K562 (cell line): ENCODE results near the gene FBXL13. TPM values are rescaled to one million over a fixed set of nuclear protein-coding genes. Genes with fewer than 3 reads are reported as not detected.
A peak's percentile ranks its signal among the peaks of the same experiment; 100 is the strongest.

ENCODE experiments used
- ATAC-seq: fragments of 200-7000 bp; cut with Tn5 transposase; 3 replicates; pipeline ENCODE4 v1.9.1; 2020; ENCODE audit warnings: moderate library complexity
- BruUV-seq: library from RNA; stranded (reverse); fragments of 400-500 nt; replicated peaks from 2 replicates; lab custom pipeline; 2021; lab: Mats Ljungman, UMichigan
- CTCF ChIA-PET: fragments of 300-600 bp; formaldehyde crosslinking; extraction: SDS; loops from one replicate; lab custom pipeline; 2021; ENCODE audit warnings: low intra/inter-chr PET ratio; lab: Yijun Ruan, JAX
- POLR2A ChIA-PET: fragments of 300-600, 350-650 bp; sonication (Branson Sonifier 250); formaldehyde crosslinking; extraction: SDS; loops from one replicate; lab custom pipeline; 2021; ENCODE audit warnings: antibody characterized with exemption, inconsistent platforms; lab: Yijun Ruan, JAX
- DNase-seq, 4 experiments: peaks; one replicate each; pipeline versions ENCODE4 v3.0.0 to v3.0.0-alpha.2; 2011 to 2018; ENCODE audit warnings: low spot score in 3 of 4, mixed read lengths in 3 of 4; ENCODE audit errors: extremely low read depth in 1 of 4
- FAIRE-seq: peaks from 2 replicates; lab custom pipeline; 2011; peaks lifted over from hg19 to GRCh38; lab: Jason Lieb, UNC
- H2AFZ ChIP-seq: 2 replicates; pipeline ENCODE4 v1.6.0; 2011; ENCODE audit warnings: low read depth, low read length, control low read depth, inconsistent platforms
- H3K27ac ChIP-seq: fragments of 200-600 bp; 3 replicates; pipeline ENCODE4 v1.8.0; 2011; ENCODE audit warnings: low read depth, mild to moderate bottlenecking, control low read depth, inconsistent platforms, low read length, moderate library complexity, mixed read lengths; ENCODE audit errors: extremely low read depth
- H3K27me3 ChIP-seq, 2 experiments: fragments of 300-600 bp in 1 of 2; 2 replicates in 1 of 2; 3 replicates in 1 of 2; pipeline versions ENCODE4 v1.6.0 to v1.8.0; 2011; ENCODE audit warnings: inconsistent platforms in 2 of 2, low read length in 2 of 2, mild to moderate bottlenecking in 1 of 2, mixed read lengths in 1 of 2, moderate library complexity in 1 of 2; ENCODE audit not compliant: control insufficient read depth in 2 of 2, insufficient read depth in 2 of 2
- H3K36me3 ChIP-seq: fragments of 300-600 bp; 3 replicates; pipeline ENCODE4 v1.8.0; 2011; ENCODE audit warnings: mild to moderate bottlenecking, low read length, inconsistent platforms; ENCODE audit not compliant: control insufficient read depth, insufficient read depth
- H3K4me1 ChIP-seq, 2 experiments: fragments of 200-600 bp in 1 of 2; replicated peaks in 1 of 2; 2 replicates in 1 of 2; 3 replicates in 1 of 2; pipeline versions ENCODE4 v1.5.1 to v1.8.0; 2011; ENCODE audit warnings: inconsistent platforms in 2 of 2, low read length in 2 of 2, mild to moderate bottlenecking in 1 of 2, mixed read lengths in 1 of 2, moderate library complexity in 1 of 2; ENCODE audit not compliant: control insufficient read depth in 2 of 2, insufficient read depth in 2 of 2
- H3K4me2 ChIP-seq: 2 replicates; pipeline ENCODE4 v1.6.1; 2011; ENCODE audit warnings: low read length, control low read depth, inconsistent platforms, mixed read lengths; ENCODE audit not compliant: insufficient read depth
- H3K4me3 ChIP-seq: fragments of 200-600 bp; sonication (generic), shearing (Covaris generic); 2 replicates; pipeline ENCODE4 v1.5.1; 2016; ENCODE audit warnings: control low read depth, inconsistent platforms
- H3K79me2 ChIP-seq: fragments of 200-600 bp; 3 replicates; pipeline ENCODE4 v1.8.0; 2011; ENCODE audit warnings: low read length, inconsistent platforms; ENCODE audit not compliant: control insufficient read depth, insufficient read depth
- H3K9ac ChIP-seq, 2 experiments: 2 replicates each; pipeline versions ENCODE4 v1.6.0 to v1.6.1; 2011; ENCODE audit warnings: low read depth in 2 of 2, low read length in 2 of 2, control low read depth in 1 of 2, inconsistent platforms in 1 of 2, mild to moderate bottlenecking in 1 of 2, mixed read lengths in 1 of 2; ENCODE audit not compliant: insufficient read depth in 1 of 2
- H3K9me1 ChIP-seq: one replicate; pipeline ENCODE4 v1.6.0; 2011; ENCODE audit warnings: inconsistent platforms, mild to moderate bottlenecking, low read length, moderate library complexity; ENCODE audit not compliant: control insufficient read depth, insufficient read depth
- H3K9me3 ChIP-seq: replicated peaks from 2 replicates; pipeline ENCODE4 v1.5.1; 2011; ENCODE audit warnings: low read depth, low read length, inconsistent platforms; ENCODE audit not compliant: control insufficient read depth, insufficient read depth
- H4K20me1 ChIP-seq: replicated peaks from 2 replicates; pipeline ENCODE4 v1.6.1; 2011; ENCODE audit warnings: low read length, inconsistent platforms, mixed read lengths; ENCODE audit not compliant: control insufficient read depth, insufficient read depth
- C11orf30 ChIP-seq: fragments of 450-650 bp; IDR thresholded peaks from 2 replicates; pipeline ENCODE4 v1.6.1; 2016; ENCODE audit warnings: low read depth, mild to moderate bottlenecking
- FOXK1 ChIP-seq: sonication (generic); formaldehyde crosslinking; IDR thresholded peaks from 2 replicates; pipeline ENCODE4 v1.8.0; 2022; ENCODE audit warnings: missing genetic modification reagents, mild to moderate bottlenecking, borderline replicate concordance
- FUS ChIP-seq: fragments of 200-400 bp; formaldehyde crosslinking; optimal IDR thresholded peaks from 2 replicates; pipeline ENCODE3; 2017; ENCODE audit warnings: low read depth, low read length
- HEY1 ChIP-seq: fragments of 250-450 bp; sonication (Bioruptor Pico); IDR thresholded peaks from 2 replicates; pipeline ENCODE4 v1.5.0; 2020; ENCODE audit warnings: mild to moderate bottlenecking, moderate library complexity, borderline replicate concordance
- MAFF ChIP-seq: IDR thresholded peaks from 2 replicates; pipeline ENCODE4 v1.6.1; 2012; ENCODE audit warnings: low read length, improper control_type of control experiment
- MAFG ChIP-seq: fragments of 450-650 bp; conservative IDR thresholded peaks from 2 replicates; pipeline ENCODE4 v1.6.1; 2016; ENCODE audit warnings: missing genetic modification characterization, missing compliant biosample characterization
- MTF1 ChIP-seq: fragments of 250-450 bp; sonication (Bioruptor Pico); IDR thresholded peaks from 2 replicates; pipeline ENCODE4 v1.9.0; 2021; ENCODE audit warnings: moderate library complexity, mild to moderate bottlenecking, inconsistent platforms, borderline replicate concordance
- MXI1 ChIP-seq: IDR thresholded peaks from 2 replicates; pipeline ENCODE4 v1.6.1; 2011; ENCODE audit warnings: low read depth, mild to moderate bottlenecking, improper control_type of control experiment, low read length
- RBM25 ChIP-seq: fragments of 200-400 bp; formaldehyde crosslinking; IDR thresholded peaks from 2 replicates; pipeline ENCODE4 v1.6.1; 2018; ENCODE audit warnings: low read length, low read depth, moderate library complexity; ENCODE audit not compliant: severe bottlenecking
- TEAD1 ChIP-seq, 2 experiments: fragments of 450-650 bp in 1 of 2; sonication (generic) in 1 of 2; formaldehyde crosslinking; IDR thresholded peaks; 2 replicates each; pipeline versions ENCODE4 v1.4.0 to v1.8.0; 2020 to 2022; ENCODE audit warnings: mild to moderate bottlenecking in 2 of 2, missing genetic modification reagents in 1 of 2
- ZNF316 ChIP-seq: fragments of 450-650 bp; IDR thresholded peaks from 2 replicates; pipeline ENCODE4 v1.6.1; 2016
- ZNF507 ChIP-seq: conservative IDR thresholded peaks from 2 replicates; pipeline ENCODE4 v1.6.1; 2017; ENCODE audit warnings: missing genetic modification characterization, missing compliant biosample characterization
- ZNF583 ChIP-seq: fragments of 250-450 bp; sonication (Bioruptor Pico); IDR thresholded peaks from 2 replicates; pipeline ENCODE4 v1.4.0; 2020
- WGBS: fragments of 100-300 bp; shearing (Covaris generic); methylation state at CpG from one replicate; pipeline ENCODE4 v1.1.6; 2016; ENCODE audit warnings: low coverage, mixed read lengths; ENCODE audit not compliant: insufficient coverage; ENCODE audit errors: missing lambda C conversion rate; 5-methylcytosine and 5-hydroxymethylcytosine counted together
- in situ Hi-C: fragments of 300-500 bp; cut with MboI; formaldehyde crosslinking; loops from 4 replicates; pipeline ENCODE4 v1.15.0; 2018; ENCODE audit warnings: inconsistent platforms, mixed read lengths
- intact Hi-C: fragments of 100-400 bp; cut with micrococcal nuclease; formaldehyde crosslinking; loops from 2 replicates; pipeline ENCODE4 v1.14.2; 2022
- polyA plus RNA-seq, 8 experiments: library from polyadenylated mRNA; depleted of rRNA in 4 of 8; stranded (reverse) in 5 of 8; unstranded in 3 of 8; fragments of >200 nt; fragmentation: Nextera tagmentation in 2 of 8; fragmentation: Illumina TruSeq in 1 of 8; extraction: Ambion mirVana in 2 of 8; extraction: Trizol in 1 of 8; gene quantifications; 2 replicates each; pipeline versions ENCODE4 v1.2.1 to v1.2.3, GENCODE V29; 2011 to 2014; ENCODE audit warnings: inconsistent platforms in 1 of 8, missing spikeins in 1 of 8
- total RNA-seq, 7 experiments: library from RNA; depleted of rRNA in 6 of 7; stranded (reverse); fragments of >200 nt in 6 of 7; fragmentation: Illumina TruSeq in 2 of 7; extraction: Trizol in 2 of 7; gene quantifications; 2 replicates each; pipeline versions ENCODE4 v1.2.1 to v1.2.3, GENCODE V29; 2011 to 2021; ENCODE audit warnings: low replicate concordance in 1 of 7

The FBXL13 gene
- total and polyA plus RNA-seq, 9 of the 15 experiments (the other 6 are each of a cell fraction or from before 2014, with no cell fraction given), result 16.3 to 55.0 (median 25.4) TPM

GRCh38 chr7:103001210-103001609 lies 73.4 kb downstream of the FBXL13 start:
- Histone ChIP-seq H3K27ac (no peak overlapping the region), H3K9ac (no peak overlapping the region)
- WGBS, result 20% methylated on average over 2 of the region's 2 CpGs
- TF ChIP-seq RBM25 (no peak), ZNF583 (no peak), ZNF507 (tag) (peak; percentile 91)
- TF ChIP-seq, all 486 proteins: peak for 1
- Histone ChIP-seq H3K4me2 (no peak overlapping the region), H4K20me1 (no peaks in the 10 kb centered on the region), H3K4me3 (no peak overlapping the region), H3K79me2 (no peaks in the 10 kb centered on the region), H3K27me3 (no peaks in the 10 kb centered on the region), H3K36me3 (no peaks in the 10 kb centered on the region), H2AFZ (no peak overlapping the region), H3K9me1 (no peaks in the 10 kb centered on the region), H3K9me3 (peaks cover 9% of the 10 kb centered on the region), H3K4me1 (no peaks in the 10 kb centered on the region; a peak in 1 of 5 replicates)
- DNase-seq (no peak), FAIRE-seq (no peak), ATAC-seq (no peak)
- ChIA-PET POLR2A (no interaction called here), CTCF (interaction anchor here (0.5 kb wide), 1 partner anchor 20 kb away, joined by 3 read pairs; no protein-coding TSS in a partner anchor)
- intact Hi-C loops (no loop called here), in situ Hi-C loops (no loop called here)
- no TSS peak for BruUV-seq

- no peak for FAIRE-seq
- 72% methylated on average over 5 of the region's 5 CpGs for WGBS
- Histone ChIP-seq H3K27me3 (no peaks in the 10 kb centered on the region), H2AFZ (no peak overlapping the region), H3K27ac (no peak overlapping the region), H3K9me1 (no peaks in the 10 kb centered on the region), H3K4me2 (no peak overlapping the region), H3K4me1 (peaks cover 8 to 25% of the 10 kb centered on the region in 2 experiments), H3K9me3 (peaks cover 9% of the 10 kb centered on the region), H3K9ac (no peak overlapping the region), H3K79me2 (no peaks in the 10 kb centered on the region), H3K4me3 (no peak overlapping the region), H4K20me1 (no peaks in the 10 kb centered on the region), H3K36me3 (no peaks in the 10 kb centered on the region; the same call in 2 of the 3 replicates)
- BruUV-seq, result no TSS peak
- intact Hi-C loops (no loop called here), in situ Hi-C loops (no loop called here)
- CTCF ChIA-PET, result no interaction called here
- POLR2A ChIA-PET, result no interaction called here
- no peak for ATAC-seq
- DNase-seq, result no peak
- TF ChIP-seq TEAD1 (CRISPR knock-in tag; IDR thresholded peaks at IDR 0.05) (no peak), C11orf30 (peak; percentile 70), MAFG (tag) (peak; percentile 34), FOXK1 (CRISPR knock-in tag) (no peak), MXI1 (no peak), MAFF (0 out of 2 replicates have a peak, but pooled peaks have one; percentile 12), FUS (no peak), MTF1 (CRISPR knock-in tag) (no peak), ZNF316 (peak; percentile 84), HEY1 (CRISPR knock-in tag) (no peak)
Observed at GRCh38 chr7:102996957-102997356, 77.6 kb downstream of the FBXL13 start.
